H9 (cell line): ENCODE measurements around the gene PTPN22. TPM values are rescaled to one million over a fixed set of nuclear protein-coding genes. Genes with fewer than 3 reads are reported as not detected.

ENCODE experiments used
- DNase-seq: peaks from one replicate; pipeline ENCODE4 v3.0.0-alpha.2; 2017
- H2AFZ ChIP-seq: one replicate; pipeline ENCODE4 v1.6.1; 2013; ENCODE audit warnings: mild to moderate bottlenecking, low read length, control low read depth, moderate library complexity
- H2AK5ac ChIP-seq: 2 replicates; pipeline ENCODE4 v1.6.1; 2013; ENCODE audit warnings: low read length, control low read depth, mixed read lengths; ENCODE audit not compliant: insufficient read length
- H2BK120ac ChIP-seq: one replicate; pipeline ENCODE4 v1.6.1; 2013; ENCODE audit warnings: low read depth, mild to moderate bottlenecking, low read length, control low read depth, inconsistent platforms; ENCODE audit not compliant: poor library complexity, severe bottlenecking
- H2BK12ac ChIP-seq: 2 replicates; pipeline ENCODE4 v1.6.1; 2013; ENCODE audit warnings: low read length, control low read depth, mixed read lengths, low read depth; ENCODE audit not compliant: insufficient read length
- H2BK15ac ChIP-seq: 2 replicates; pipeline ENCODE4 v1.6.1; 2013; ENCODE audit warnings: low read depth, low read length, control low read depth
- H2BK20ac ChIP-seq: one replicate; pipeline ENCODE4 v1.6.1; 2013; ENCODE audit warnings: low read depth, mild to moderate bottlenecking, low read length, control low read depth, inconsistent platforms; ENCODE audit not compliant: poor library complexity, severe bottlenecking
- H2BK5ac ChIP-seq: 2 replicates; pipeline ENCODE4 v1.6.1; 2013; ENCODE audit warnings: low read length, control low read depth, mixed read lengths; ENCODE audit not compliant: insufficient read length
- H3K14ac ChIP-seq: 2 replicates; pipeline ENCODE4 v1.6.1; 2013; ENCODE audit warnings: low read length, control low read depth; ENCODE audit not compliant: insufficient read depth
- H3K18ac ChIP-seq: 2 replicates; pipeline ENCODE4 v1.6.1; 2013; ENCODE audit warnings: low read depth, mild to moderate bottlenecking, mixed read lengths, low read length, control low read depth; ENCODE audit not compliant: insufficient read length
- H3K23ac ChIP-seq: 2 replicates; pipeline ENCODE4 v1.6.1; 2013; ENCODE audit warnings: low read length, control low read depth, mixed read lengths, low read depth; ENCODE audit not compliant: insufficient read length
- H3K23me2 ChIP-seq: 2 replicates; pipeline ENCODE4 v1.6.1; 2013; ENCODE audit warnings: low read depth, mild to moderate bottlenecking, mixed read lengths, low read length, control low read depth; ENCODE audit not compliant: insufficient read length, poor library complexity, severe bottlenecking
- H3K27ac ChIP-seq: 2 replicates; pipeline ENCODE4 v1.5.1; 2013; ENCODE audit warnings: low read length, control low read depth, mixed read lengths, low read depth; ENCODE audit not compliant: insufficient read length
- H3K27me3 ChIP-seq: 2 replicates; pipeline ENCODE4 v1.6.1; 2013; ENCODE audit warnings: low read length, control low read depth, inconsistent platforms; ENCODE audit not compliant: insufficient read depth
- H3K4ac ChIP-seq: 2 replicates; pipeline ENCODE4 v1.6.1; 2013; ENCODE audit warnings: low read depth, mild to moderate bottlenecking, control low read depth, inconsistent platforms, low read length, moderate library complexity
- H3K4me1 ChIP-seq: 2 replicates; pipeline ENCODE4 v1.6.1; 2013; ENCODE audit warnings: low read length, control low read depth, inconsistent platforms; ENCODE audit not compliant: insufficient read depth
- H3K4me2 ChIP-seq: 2 replicates; pipeline ENCODE4 v1.6.1; 2013; ENCODE audit warnings: low read length, control low read depth, mixed read lengths; ENCODE audit not compliant: insufficient read length, insufficient read depth
- H3K56ac ChIP-seq: 2 replicates; pipeline ENCODE4 v1.6.1; 2013; ENCODE audit warnings: low read depth, mild to moderate bottlenecking, mixed read lengths, low read length, control low read depth; ENCODE audit not compliant: insufficient read length
- H3K79me1 ChIP-seq: 2 replicates; pipeline ENCODE4 v1.6.1; 2013; ENCODE audit warnings: low read depth, mild to moderate bottlenecking, moderate library complexity, low read length, control low read depth, inconsistent platforms; ENCODE audit not compliant: insufficient read depth, poor library complexity, severe bottlenecking
- H3K79me2 ChIP-seq: 2 replicates; pipeline ENCODE4 v1.6.1; 2013; ENCODE audit warnings: low read length, control low read depth, inconsistent platforms; ENCODE audit not compliant: insufficient read depth
- H3K9ac ChIP-seq: 2 replicates; pipeline ENCODE4 v1.6.1; 2013; ENCODE audit warnings: low read length, control low read depth, mixed read lengths; ENCODE audit not compliant: insufficient read length; ENCODE audit errors: extremely low read depth
- H3K9me3 ChIP-seq: one replicate; pipeline ENCODE4 v1.6.1; 2013; ENCODE audit warnings: low read depth, low read length, inconsistent platforms; ENCODE audit not compliant: control insufficient read depth
- H3T11ph ChIP-seq: one replicate; pipeline ENCODE4 v1.6.1; 2013; ENCODE audit warnings: mild to moderate bottlenecking, low read length, control low read depth, inconsistent platforms
- H4K20me1 ChIP-seq: one replicate; pipeline ENCODE4 v1.6.1; 2013; ENCODE audit not compliant: control insufficient read depth, insufficient read length, insufficient read depth
- H4K5ac ChIP-seq: 2 replicates; pipeline ENCODE4 v1.6.1; 2013; ENCODE audit warnings: low read depth, mild to moderate bottlenecking, mixed read lengths, low read length, control low read depth; ENCODE audit not compliant: insufficient read length
- H4K8ac ChIP-seq: replicated peaks from 2 replicates; pipeline ENCODE4 v1.6.1; 2013; ENCODE audit warnings: low read length, control low read depth, mixed read lengths, low read depth; ENCODE audit not compliant: insufficient read length
- H4K91ac ChIP-seq: 2 replicates; pipeline ENCODE4 v1.6.1; 2013; ENCODE audit warnings: low read depth, mild to moderate bottlenecking, moderate library complexity, mixed read lengths, low read length, control low read depth; ENCODE audit not compliant: insufficient read length
- H3K27ac Mint-ChIP-seq, 3 experiments: 2 replicates in 2 of 3; 3 replicates in 1 of 3; pipeline ENCODE4 v1.8.0; 2020 to 2021; ENCODE audit warnings: mixed read lengths in 3 of 3, mild to moderate bottlenecking in 1 of 3, moderate library complexity in 1 of 3
- H3K27me3 Mint-ChIP-seq: 2 replicates; pipeline ENCODE4 v1.8.0; 2021; ENCODE audit warnings: low read depth, mild to moderate bottlenecking, moderate library complexity, mixed read lengths
- H3K36me3 Mint-ChIP-seq, 3 experiments: 2 replicates in 2 of 3; 3 replicates in 1 of 3; pipeline ENCODE4 v1.8.0; 2020 to 2021; ENCODE audit warnings: low read depth in 3 of 3, mixed read lengths in 3 of 3; ENCODE audit not compliant: insufficient read depth in 1 of 3
- H3K4me1 Mint-ChIP-seq, 2 experiments: 2 replicates each; pipeline ENCODE4 v1.8.0; 2020; ENCODE audit warnings: mixed read lengths in 2 of 2
- H3K4me3 Mint-ChIP-seq, 2 experiments: 2 replicates in 1 of 2; 3 replicates in 1 of 2; pipeline ENCODE4 v1.8.0; 2020 to 2021; ENCODE audit warnings: mild to moderate bottlenecking in 2 of 2, mixed read lengths in 2 of 2, moderate library complexity in 1 of 2
- H3K9me3 Mint-ChIP-seq, 2 experiments: 2 replicates in 1 of 2; 3 replicates in 1 of 2; pipeline ENCODE4 v1.8.0; 2020; ENCODE audit warnings: mild to moderate bottlenecking in 2 of 2, mixed read lengths in 2 of 2, moderate library complexity in 1 of 2
- WGBS: extraction: QIAGEN DNeasy Blood & Tissue Kit; methylation state at CpG from one replicate; pipeline ENCODE4 v1.1.7; 2013; ENCODE audit warnings: missing lambda C conversion rate, low lambda C conversion rate, mixed read lengths; ENCODE audit not compliant: insufficient read length; ENCODE audit errors: extremely low coverage; 5-methylcytosine and 5-hydroxymethylcytosine counted together
- total RNA-seq: library from RNA; stranded (reverse); gene quantifications from 2 replicates; pipeline ENCODE4 v1.2.1, GENCODE V29; 2021
- TF ChIP-seq, protein P1 (sequence below): fragments of 200-600 bp; sonication (generic); conservative IDR thresholded peaks from 3 replicates; pipeline ENCODE4 v1.8.0; 2021; ENCODE audit warnings: antibody characterized with exemption, mild to moderate bottlenecking

PTPN22 gene
- total RNA-seq, 1 experiment from 2014 or later, result not detected

GRCh38 chr1:113879739-113880038 is 8.2 kb upstream of the PTPN22 start:
- no peak overlapping the region for H2AFZ ChIP-seq
- no peak overlapping the region for H3K56ac ChIP-seq
- no CpG with 5 or more reads among the region's 4 CpGs for WGBS
- H3K27ac ChIP-seq, result no peak overlapping the region
- no peaks in the 10 kb centered on the region for H3K79me2 ChIP-seq
- H3K18ac ChIP-seq, result no peak overlapping the region
- no peaks in the 10 kb centered on the region for H3K23me2 ChIP-seq
- no peak overlapping the region for H3K4me2 ChIP-seq
- H2BK5ac ChIP-seq, result no peak overlapping the region
- no peaks in the 10 kb centered on the region for H3K4me1 ChIP-seq
- Mint-ChIP-seq H3K4me3 (no peak overlapping the region), H3K4me1 (peaks cover 9 to 17% of the 10 kb centered on the region in 2 experiments), H3K36me3 (no peaks in the 10 kb centered on the region), H3K27me3 (no peaks in the 10 kb centered on the region), H3K9me3 (no peaks in the 10 kb centered on the region), H3K27ac (no peak overlapping the region)
- no peaks in the 10 kb centered on the region for H3K9me3 ChIP-seq
- H3K79me1 ChIP-seq, result no peaks in the 10 kb centered on the region
- no peak overlapping the region for H2BK15ac ChIP-seq
- no peak overlapping the region for H4K8ac ChIP-seq
- no peaks in the 10 kb centered on the region for H3K27me3 ChIP-seq
- no peak overlapping the region for H4K91ac ChIP-seq
- H4K20me1 ChIP-seq, result no peaks in the 10 kb centered on the region
- no peak overlapping the region for H3K14ac ChIP-seq
- H3T11ph ChIP-seq, result no peak overlapping the region
- no peak overlapping the region for H4K5ac ChIP-seq
- H3K9ac ChIP-seq, result no peak overlapping the region
- no peak overlapping the region for H2BK12ac ChIP-seq
- DNase-seq, result no peak
- no peak overlapping the region for H3K4ac ChIP-seq
- H2BK20ac ChIP-seq, result no peak overlapping the region
- H3K23ac ChIP-seq, result no peak overlapping the region
- TF ChIP-seq, protein P1, sequence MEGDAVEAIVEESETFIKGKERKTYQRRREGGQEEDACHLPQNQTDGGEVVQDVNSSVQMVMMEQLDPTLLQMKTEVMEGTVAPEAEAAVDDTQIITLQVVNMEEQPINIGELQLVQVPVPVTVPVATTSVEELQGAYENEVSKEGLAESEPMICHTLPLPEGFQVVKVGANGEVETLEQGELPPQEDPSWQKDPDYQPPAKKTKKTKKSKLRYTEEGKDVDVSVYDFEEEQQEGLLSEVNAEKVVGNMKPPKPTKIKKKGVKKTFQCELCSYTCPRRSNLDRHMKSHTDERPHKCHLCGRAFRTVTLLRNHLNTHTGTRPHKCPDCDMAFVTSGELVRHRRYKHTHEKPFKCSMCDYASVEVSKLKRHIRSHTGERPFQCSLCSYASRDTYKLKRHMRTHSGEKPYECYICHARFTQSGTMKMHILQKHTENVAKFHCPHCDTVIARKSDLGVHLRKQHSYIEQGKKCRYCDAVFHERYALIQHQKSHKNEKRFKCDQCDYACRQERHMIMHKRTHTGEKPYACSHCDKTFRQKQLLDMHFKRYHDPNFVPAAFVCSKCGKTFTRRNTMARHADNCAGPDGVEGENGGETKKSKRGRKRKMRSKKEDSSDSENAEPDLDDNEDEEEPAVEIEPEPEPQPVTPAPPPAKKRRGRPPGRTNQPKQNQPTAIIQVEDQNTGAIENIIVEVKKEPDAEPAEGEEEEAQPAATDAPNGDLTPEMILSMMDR, result no peak
- H2BK120ac ChIP-seq, result no peak overlapping the region
- H2AK5ac ChIP-seq, result no peak overlapping the region
